PC-3 (cell line): Measurements from ENCODE around the gene PLAGL2. TPM values are rescaled to one million over a fixed set of nuclear protein-coding genes. Genes with fewer than 3 reads are reported as not detected.

Source experiments
- ATAC-seq: fragments of 200-7000 bp; cut with Tn5 transposase; 2 replicates; pipeline ENCODE4 v1.9.1; 2020; ENCODE audit warnings: mild to moderate bottlenecking, moderate library complexity
- BruUV-seq: library from RNA; stranded (reverse); fragments of 400-500 nt; replicated peaks from 2 replicates; lab custom pipeline; 2021; lab: Mats Ljungman, UMichigan
- CTCF ChIA-PET: fragments of 300-600 bp; sonication (Branson Sonifier 250); formaldehyde crosslinking; loops from one replicate; lab custom pipeline; 2022; ENCODE audit warnings: antibody characterized with exemption; lab: Charles Lee
- POLR2A ChIA-PET: fragments of 300-600 bp; sonication (Branson Sonifier 250); formaldehyde crosslinking; loops from one replicate; lab custom pipeline; 2022; ENCODE audit warnings: antibody characterized with exemption; ENCODE audit not compliant: unreplicated experiment; lab: Charles Lee
- DNase-seq: peaks from one replicate; pipeline ENCODE4 v3.0.0-alpha.2; 2015
- H2AFZ ChIP-seq: fragments of 300-600 bp; sonication (generic); 2 replicates; pipeline ENCODE4 v1.6.0; 2016; ENCODE audit warnings: antibody characterized with exemption, low read length
- H3F3A ChIP-seq: fragments of 300-600 bp; sonication (generic); one replicate; pipeline ENCODE4 v1.6.0; 2017; ENCODE audit warnings: antibody characterized with exemption, low read length, control low read depth, mild to moderate bottlenecking; ENCODE audit not compliant: unreplicated experiment
- H3K27ac ChIP-seq: fragments of 300-600 bp; sonication (generic); 2 replicates; pipeline ENCODE4 v1.5.1; 2016; ENCODE audit warnings: mild to moderate bottlenecking, low read length
- H3K27me3 ChIP-seq: fragments of 300-600 bp; sonication (generic); 2 replicates; pipeline ENCODE4 v1.6.1; 2016; ENCODE audit warnings: low read length, mixed read lengths
- H3K36me3 ChIP-seq: fragments of 300-600 bp; sonication (generic); 2 replicates; pipeline ENCODE4 v1.6.1; 2016; ENCODE audit warnings: low read depth, mixed run types, low read length, mixed read lengths
- H3K4me1 ChIP-seq: fragments of 300-600 bp; sonication (generic); 2 replicates; pipeline ENCODE4 v1.5.1; 2016; ENCODE audit warnings: low read length; ENCODE audit not compliant: insufficient read depth
- H3K4me2 ChIP-seq: fragments of 300-600 bp; sonication (generic); 2 replicates; pipeline ENCODE4 v1.6.0; 2016; ENCODE audit warnings: low read length
- H3K4me3 ChIP-seq: fragments of 300-600 bp; sonication (generic); 2 replicates; pipeline ENCODE4 v1.5.1; 2016; ENCODE audit warnings: mild to moderate bottlenecking, low read length, mixed read lengths
- H3K79me2 ChIP-seq: fragments of 300-600 bp; sonication (generic); 2 replicates; pipeline ENCODE4 v1.6.1; 2017; ENCODE audit warnings: low read length, mixed read lengths
- H3K9ac ChIP-seq: fragments of 300-600 bp; sonication (generic); 2 replicates; pipeline ENCODE4 v1.6.0; 2016; ENCODE audit warnings: mild to moderate bottlenecking, low read length
- H3K9me2 ChIP-seq: fragments of 300-600 bp; sonication (generic); replicated peaks from 2 replicates; pipeline ENCODE4 v1.6.1; 2016; ENCODE audit warnings: mixed run types, low read length, mixed read lengths
- H3K9me3 ChIP-seq: fragments of 300-600 bp; sonication (generic); 2 replicates; pipeline ENCODE4 v1.6.1; 2016; ENCODE audit warnings: low read length, mixed read lengths
- H4K20me1 ChIP-seq: fragments of 300-600 bp; sonication (generic); 2 replicates; pipeline ENCODE4 v1.6.1; 2016; ENCODE audit warnings: low read length, mixed read lengths
- EZH2 ChIP-seq: fragments of 300-600 bp; sonication (generic); IDR thresholded peaks from one replicate; pipeline ENCODE4 v1.6.1; 2017; ENCODE audit warnings: antibody characterized with exemption, mild to moderate bottlenecking, low read length; ENCODE audit not compliant: unreplicated experiment
- EZH2phosphoT487 ChIP-seq: fragments of 300-600 bp; sonication (generic); IDR thresholded peaks from 2 replicates; pipeline ENCODE4 v1.6.1; 2018; ENCODE audit warnings: mild to moderate bottlenecking, antibody characterized with exemption, low read length, borderline replicate concordance
- intact Hi-C: fragments of 100-400 bp; cut with micrococcal nuclease; formaldehyde crosslinking; loops from 2 replicates; pipeline ENCODE4 v1.9.0; 2023
- total RNA-seq: library from RNA; depleted of rRNA; stranded (reverse); fragments of >200 nt; gene quantifications from 2 replicates; pipeline ENCODE4 v1.2.3, GENCODE V29; 2014
- TF ChIP-seq, protein P1 (sequence below): fragments of 300-600 bp; sonication (generic); conservative IDR thresholded peaks from 2 replicates; pipeline ENCODE4 v1.5.1; 2017; ENCODE audit warnings: antibody characterized with exemption, low read depth, mild to moderate bottlenecking, low read length

Gene PLAGL2
- total RNA-seq, 1 experiment from 2014 or later, result 4.4 TPM

DNA sequence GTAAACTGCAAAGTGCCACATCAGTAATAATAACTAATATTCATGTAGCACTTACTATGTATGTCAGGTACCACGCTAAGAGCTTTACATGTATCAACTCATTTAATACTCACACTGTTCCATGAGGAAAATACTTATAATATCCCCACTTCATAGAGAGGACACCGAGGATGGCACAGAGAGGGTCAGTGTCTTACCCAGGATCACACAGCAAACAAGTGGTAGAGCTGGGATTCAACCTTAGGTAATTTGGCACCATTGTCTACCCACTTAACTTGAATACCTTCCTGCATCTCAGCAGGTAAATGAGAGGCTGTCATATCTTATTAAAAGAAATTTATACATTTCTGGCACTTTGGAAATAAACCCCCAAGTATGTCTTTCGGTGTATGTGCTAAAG is 8.2 kb upstream of the PLAGL2 start:
- CTCF ChIA-PET, result no interaction called here

DNA sequence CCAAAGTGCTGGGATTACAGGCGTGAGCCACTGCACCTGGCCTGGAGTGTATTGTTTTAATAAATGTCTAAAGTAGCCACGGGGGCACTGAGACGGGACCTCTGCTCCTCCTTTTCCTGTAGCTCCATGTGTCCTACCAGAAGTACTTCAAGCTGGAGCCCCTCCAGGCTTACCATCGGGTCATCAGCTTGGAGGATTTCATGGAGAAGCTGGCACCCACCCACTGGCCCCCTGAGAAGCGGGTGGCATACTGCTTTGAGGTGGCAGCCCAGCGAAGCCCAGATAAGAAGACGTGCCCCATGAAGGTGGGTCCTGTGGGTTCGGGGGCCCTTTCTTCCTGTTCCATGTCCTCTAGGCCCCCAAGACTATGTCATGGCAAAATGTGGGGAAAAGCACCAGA is 7.6 kb upstream of the PLAGL2 start:
- ChIA-PET CTCF (no interaction called here), POLR2A (no interaction called here)
- peaks cover 15% of the 10 kb centered on the region for H3K79me2 ChIP-seq
- H3F3A ChIP-seq, result no peaks in the 10 kb centered on the region
- no peaks in the 10 kb centered on the region for H3K9me3 ChIP-seq
- no peak overlapping the region for H3K27ac ChIP-seq
- BruUV-seq, result no TSS peak
- H3K4me3 ChIP-seq, result no peak overlapping the region
- DNase-seq, result no peak
- TF ChIP-seq EZH2phosphoT487, result no peak
- TF ChIP-seq EZH2, result no peak
- TF ChIP-seq, protein P1, sequence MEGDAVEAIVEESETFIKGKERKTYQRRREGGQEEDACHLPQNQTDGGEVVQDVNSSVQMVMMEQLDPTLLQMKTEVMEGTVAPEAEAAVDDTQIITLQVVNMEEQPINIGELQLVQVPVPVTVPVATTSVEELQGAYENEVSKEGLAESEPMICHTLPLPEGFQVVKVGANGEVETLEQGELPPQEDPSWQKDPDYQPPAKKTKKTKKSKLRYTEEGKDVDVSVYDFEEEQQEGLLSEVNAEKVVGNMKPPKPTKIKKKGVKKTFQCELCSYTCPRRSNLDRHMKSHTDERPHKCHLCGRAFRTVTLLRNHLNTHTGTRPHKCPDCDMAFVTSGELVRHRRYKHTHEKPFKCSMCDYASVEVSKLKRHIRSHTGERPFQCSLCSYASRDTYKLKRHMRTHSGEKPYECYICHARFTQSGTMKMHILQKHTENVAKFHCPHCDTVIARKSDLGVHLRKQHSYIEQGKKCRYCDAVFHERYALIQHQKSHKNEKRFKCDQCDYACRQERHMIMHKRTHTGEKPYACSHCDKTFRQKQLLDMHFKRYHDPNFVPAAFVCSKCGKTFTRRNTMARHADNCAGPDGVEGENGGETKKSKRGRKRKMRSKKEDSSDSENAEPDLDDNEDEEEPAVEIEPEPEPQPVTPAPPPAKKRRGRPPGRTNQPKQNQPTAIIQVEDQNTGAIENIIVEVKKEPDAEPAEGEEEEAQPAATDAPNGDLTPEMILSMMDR, result no peak
- H3K4me2 ChIP-seq, result no peak overlapping the region
- no peak overlapping the region for H2AFZ ChIP-seq
- no peaks in the 10 kb centered on the region for H3K27me3 ChIP-seq
- H3K36me3 ChIP-seq, result peaks cover 44% of the 10 kb centered on the region
- no peak overlapping the region for H3K9ac ChIP-seq
- intact Hi-C loops, result no loop called here
- H3K4me1 ChIP-seq, result no peaks in the 10 kb centered on the region
- H4K20me1 ChIP-seq, result no peaks in the 10 kb centered on the region
- no peak for ATAC-seq
- H3K9me2 ChIP-seq, result no peaks in the 10 kb centered on the region

More for the DNA sequence above, 8.2 kb upstream of the PLAGL2 start:
- Histone ChIP-seq H2AFZ (no peak overlapping the region), H3K4me3 (no peak overlapping the region), H3K9me2 (no peaks in the 10 kb centered on the region), H3F3A (no peaks in the 10 kb centered on the region), H3K27me3 (no peaks in the 10 kb centered on the region), H4K20me1 (no peaks in the 10 kb centered on the region), H3K9ac (no peak overlapping the region), H3K27ac (no peak overlapping the region), H3K79me2 (peaks cover 9% of the 10 kb centered on the region), H3K4me1 (no peaks in the 10 kb centered on the region), H3K36me3 (peaks cover 40% of the 10 kb centered on the region), H3K9me3 (no peaks in the 10 kb centered on the region), H3K4me2 (no peak overlapping the region)
- intact Hi-C loops, result no loop called here
- POLR2A ChIA-PET, result no interaction called here
- TF ChIP-seq, protein P1, result no peak
- TF ChIP-seq EZH2phosphoT487 (no peak), EZH2 (no peak)
- no TSS peak for BruUV-seq
- no peak for ATAC-seq
- DNase-seq, result no peak

DNA sequence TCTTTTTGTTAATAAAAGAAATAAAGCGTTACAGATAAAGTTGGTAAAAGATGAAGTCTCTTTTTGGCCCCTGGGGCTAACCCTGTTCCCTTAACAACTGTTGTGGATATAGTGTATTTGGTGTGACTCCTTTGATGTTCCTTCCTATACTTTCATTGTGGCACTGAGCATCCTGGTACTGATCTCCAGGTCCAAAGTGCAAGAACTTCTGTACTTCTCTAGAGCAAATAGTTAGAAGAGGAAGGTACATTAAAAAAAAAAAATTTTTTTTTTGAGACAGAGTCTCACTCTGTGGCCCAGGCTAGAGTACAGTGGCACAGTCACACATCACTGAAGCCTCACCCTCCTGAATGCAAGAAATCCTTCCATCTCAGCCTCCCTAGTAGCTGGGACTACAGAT is 6.3 kb upstream of the PLAGL2 start:
- H3K79me2 ChIP-seq, result peaks cover 28% of the 10 kb centered on the region
- intact Hi-C loops, result no loop called here
- peaks cover 40% of the 10 kb centered on the region for H3K36me3 ChIP-seq
- POLR2A ChIA-PET, result no interaction called here
- H3K4me3 ChIP-seq, result no peak overlapping the region
- CTCF ChIA-PET, result no interaction called here
- peaks cover 7% of the 10 kb centered on the region for H3K4me1 ChIP-seq
- no peak overlapping the region for H3K4me2 ChIP-seq
- no peak overlapping the region for H2AFZ ChIP-seq
- ATAC-seq (no peak), DNase-seq (no peak)
- H3K27ac ChIP-seq, result no peak overlapping the region
- no peaks in the 10 kb centered on the region for H3K27me3 ChIP-seq
- no peaks in the 10 kb centered on the region for H4K20me1 ChIP-seq
- H3F3A ChIP-seq, result no peaks in the 10 kb centered on the region
- H3K9me2 ChIP-seq, result no peaks in the 10 kb centered on the region
- H3K9me3 ChIP-seq, result no peaks in the 10 kb centered on the region
- BruUV-seq, result no TSS peak
- no peak overlapping the region for H3K9ac ChIP-seq
- TF ChIP-seq, protein P1, result no peak
- TF ChIP-seq EZH2 (no peak), EZH2phosphoT487 (no peak)
